Activated CD4-positive, alpha-beta T cell treated with anti-CD3 and anti-CD28 coated beads, Interleukin-2, amount 50 U/mL, for 24 hours (primary cell): ENCODE measurements around the gene MIS18BP1.
"Not testable (repeated sequence)": the region's sequence is repeated elsewhere in the genome, so short reads cannot be mapped to it uniquely, and the experiment has no call there.

Experiments
- DNase-seq, 2 donors: peaks; one replicate each; pipeline ENCODE4 v3.0.0-alpha.2; 2020; ENCODE audit warnings: low read depth in 1 of 2, low spot score in 1 of 2

MIS18BP1 gene

GRCh38 chr14:45253070-45253753, at the start of gene MIS18BP1:
MIS18BP1 (minus strand) TSS chr14:45253202; CDS start chr14:45247286, 5,916 bp downstream.
- peak; percentile 82 to 94 for DNase-seq

GRCh38 chr14:45298423-45299117, 45.6 kb upstream of the MIS18BP1 start:
- no peak for DNase-seq

- not testable (repeated sequence) for DNase-seq
Observed at GRCh38 chr14:45294796-45295195, 41.8 kb upstream of the MIS18BP1 start.

GRCh38 chr14:45290547-45290946, 37.5 kb upstream of the MIS18BP1 start:
- DNase-seq: no peak

- no peak for DNase-seq
Observed at GRCh38 chr14:45287610-45288009, 34.6 kb upstream of the MIS18BP1 start.

- no peak for DNase-seq
Observed at GRCh38 chr14:45284802-45285201, 31.8 kb upstream of the MIS18BP1 start.

- not testable (repeated sequence) for DNase-seq
Observed at GRCh38 chr14:45281731-45282400, 28.9 kb upstream of the MIS18BP1 start.

GRCh38 chr14:45271858-45272537, 19.0 kb upstream of the MIS18BP1 start:
- no peak for DNase-seq

- DNase-seq: no peak
Observed at GRCh38 chr14:45270031-45270430, 17.0 kb upstream of the MIS18BP1 start.

GRCh38 chr14:45267071-45267470, 14.1 kb upstream of the MIS18BP1 start:
- DNase-seq: no peak

GRCh38 chr14:45262637-45263036, 9.6 kb upstream of the MIS18BP1 start:
- DNase-seq: no peak

GRCh38 chr14:45261209-45261608, 8.2 kb upstream of the MIS18BP1 start:
- no peak for DNase-seq

- no peak for DNase-seq
Observed at GRCh38 chr14:45258805-45259204, 5.8 kb upstream of the MIS18BP1 start.

- DNase-seq: no peak
Observed at GRCh38 chr14:45258073-45258472, 5.1 kb upstream of the MIS18BP1 start.

GRCh38 chr14:45254771-45255170, 1.8 kb upstream of the MIS18BP1 start:
- DNase-seq: no peak

GRCh38 chr14:45253754-45254310, 830 bp upstream of the MIS18BP1 start:
- no peak for DNase-seq

- no peak for DNase-seq
Observed at GRCh38 chr14:45252366-45253069, 484 bp downstream of the MIS18BP1 start.

GRCh38 chr14:45251912-45252311, 1.1 kb downstream of the MIS18BP1 start:
- no peak for DNase-seq

- DNase-seq: no peak
Observed at GRCh38 chr14:45249856-45250575, 3.0 kb downstream of the MIS18BP1 start.

- no peak for DNase-seq
Observed at GRCh38 chr14:45247427-45247826, 5.6 kb downstream of the MIS18BP1 start.
